A549 treated with AZD9567 at 1 μM for 4 hours (cell line): Measurements from ENCODE around the gene BCL7B. TPM values are rescaled to one million over a fixed set of nuclear protein-coding genes. Genes with fewer than 3 reads are reported as not detected.

ENCODE experiments used
- total RNA-seq: library from RNA; stranded (reverse); fragments of 200-300 nt; extraction: Qiagen RNA extraction; gene quantifications from 5 replicates; pipeline ENCODE4 v1.2.3, GENCODE V29; 2022; ENCODE audit not compliant: insufficient read depth

Gene BCL7B
- 62.5 to 75.3 TPM (median 70.1 TPM) in 5 replicates for total RNA-seq

GRCh38 chr7:73557397-73558257, at the start of gene BCL7B:
TSS of gene BCL7B (minus strand) at chr7:73557690. CDS start at chr7:73557578, 112 bp downstream.

GRCh38 chr7:73578342-73579128, 21.0 kb upstream of the BCL7B start, which contains the start of gene TBL2:
TSS of gene TBL2 (minus strand) at chr7:73578579. CDS start at chr7:73578549, 30 bp downstream.

GRCh38 chr7:73522105-73522872, 35.2 kb downstream of the BCL7B start, which contains the start of gene BAZ1B:
TSS of gene BAZ1B (minus strand) at chr7:73522293. CDS start at chr7:73521933, 360 bp downstream.

Other genes with a start within 250 kb of the BCL7B start
- 49.0 to 67.2 TPM (median 63.6 TPM) in 5 replicates for gene NSUN5, start 248.9 kb downstream of the BCL7B start, total RNA-seq
- gene TRIM50, start 229.6 kb downstream of the BCL7B start, total RNA-seq = not detected in 5 replicates
- not detected in 5 replicates for gene FKBP6, start 229.5 kb downstream of the BCL7B start, total RNA-seq
- gene FZD9, start 123.9 kb downstream of the BCL7B start, total RNA-seq = 2.1 to 3.0 TPM (median 2.7 TPM) in 4 of 5 replicates, not detected in the other
- gene BAZ1B, start 35.4 kb downstream of the BCL7B start, total RNA-seq = 50.1 to 62.0 TPM (median 56.3 TPM) in 5 replicates
- 49.1 to 56.0 TPM (median 50.6 TPM) in 5 replicates for gene TBL2, start 20.9 kb upstream of the BCL7B start, total RNA-seq
- gene MLXIPL, start 66.8 kb upstream of the BCL7B start, total RNA-seq = 0.59 to 1.3 TPM (median 1.2 TPM) in 5 replicates
- gene VPS37D, start 110.1 kb upstream of the BCL7B start, total RNA-seq = 3.4 to 4.7 TPM (median 4.3 TPM) in 5 replicates
- 6.9 to 10.6 TPM (median 9.7 TPM) in 5 replicates for gene DNAJC30, start 125.8 kb upstream of the BCL7B start, total RNA-seq
- 121 to 158 TPM (median 128 TPM) in 5 replicates for gene BUD23, start 125.9 kb upstream of the BCL7B start, total RNA-seq
- gene STX1A, start 162.0 kb upstream of the BCL7B start, total RNA-seq = 43.1 to 71.4 TPM (median 70.4 TPM) in 5 replicates
- 25.8 to 38.2 TPM (median 26.9 TPM) in 5 replicates for gene ABHD11, start 181.1 kb upstream of the BCL7B start, total RNA-seq
- 2.9 to 3.4 TPM (median 3.1 TPM) in 4 of 5 replicates, not detected in the other for gene CLDN3, start 212.6 kb upstream of the BCL7B start, total RNA-seq